Measurements from ENCODE around the gene BAD.

- TF ChIP-seq CTCF (IDR thresholded peaks at IDR 0.05) (no peak), EP300 (IDR thresholded peaks at IDR 0.05; ENCODE audit: low read depth) (no peak), POLR2A (IDR thresholded peaks at IDR 0.05) (no peak)
Measured at GRCh38 chr11:64220798-64221197, 63.7 kb downstream of the BAD start.

Data from transverse colon (tissue), 3 donors.